Endothelial cell of umbilical vein (primary cell): Measurements from ENCODE around the gene TANGO2. TPM values are rescaled to one million over a fixed set of nuclear protein-coding genes. Genes with fewer than 3 reads are reported as not detected.

ENCODE experiments used
- BruUV-seq: library from RNA; stranded (reverse); fragments of 400-500 nt; replicated peaks from 2 replicates; lab custom pipeline; 2021; lab: Mats Ljungman, UMichigan
- CTCF ChIA-PET: fragments of 300-600, 350-600 bp; sonication (Branson Sonifier 250); formaldehyde crosslinking; loops from one replicate; lab custom pipeline; 2021; ENCODE audit warnings: antibody characterized with exemption, inconsistent platforms; lab: Charles Lee
- POLR2A ChIA-PET: fragments of 300-600, 350-600 bp; sonication (Branson Sonifier 250); formaldehyde crosslinking; loops from one replicate; lab custom pipeline; 2021; ENCODE audit warnings: antibody characterized with exemption, inconsistent platforms; lab: Charles Lee
- DNase-seq: peaks from one replicate; pipeline ENCODE4 v3.0.0-alpha.2; 2011; ENCODE audit warnings: low read depth, low spot score
- FAIRE-seq: peaks from 2 replicates; lab custom pipeline; 2011; peaks lifted over from hg19 to GRCh38; lab: Jason Lieb, UNC
- H2AFZ ChIP-seq: 2 replicates; pipeline ENCODE4 v1.6.0; 2012; ENCODE audit warnings: low read depth, low read length, control low read depth, inconsistent platforms
- H3K27ac ChIP-seq: 2 replicates; pipeline ENCODE4 v1.5.1; 2011; ENCODE audit warnings: low read depth, mild to moderate bottlenecking, control low read depth, low read length, moderate library complexity; ENCODE audit not compliant: insufficient read depth
- H3K27me3 ChIP-seq, 2 experiments: 2 replicates each; pipeline versions ENCODE4 v1.6.0 to v1.6.1; 2011; ENCODE audit warnings: low read length in 2 of 2, mixed read lengths in 1 of 2; ENCODE audit not compliant: control insufficient read depth in 2 of 2, insufficient read depth in 2 of 2
- H3K36me3 ChIP-seq, 2 experiments: 2 replicates in 1 of 2; 3 replicates in 1 of 2; pipeline ENCODE4 v1.5.1; 2011; ENCODE audit warnings: low read length in 2 of 2, mild to moderate bottlenecking in 1 of 2, moderate library complexity in 1 of 2; ENCODE audit not compliant: control insufficient read depth in 2 of 2, insufficient read depth in 2 of 2; ENCODE audit errors: extremely low read depth in 1 of 2
- H3K4me1 ChIP-seq: 3 replicates; pipeline ENCODE4 v1.5.1; 2011; ENCODE audit warnings: mild to moderate bottlenecking, low read length; ENCODE audit not compliant: control insufficient read depth, insufficient read depth; ENCODE audit errors: extremely low read depth
- H3K4me2 ChIP-seq: 2 replicates; pipeline ENCODE4 v1.6.1; 2011; ENCODE audit warnings: low read length, control low read depth, mixed read lengths; ENCODE audit not compliant: insufficient read depth
- H3K4me3 ChIP-seq, 3 experiments: fragments of 200-600 bp in 1 of 3; sonication (generic), shearing (Covaris generic) in 1 of 3; replicated peaks in 1 of 3; 2 replicates each; pipeline ENCODE4 v1.5.1; 2011 to 2016; ENCODE audit warnings: control low read depth in 3 of 3, low read length in 3 of 3, mild to moderate bottlenecking in 2 of 3, inconsistent platforms in 1 of 3, low read depth in 1 of 3, moderate library complexity in 1 of 3; ENCODE audit not compliant: insufficient read depth in 1 of 3
- H3K79me2 ChIP-seq: 2 replicates; pipeline ENCODE4 v1.6.0; 2012; ENCODE audit warnings: low read length, inconsistent platforms; ENCODE audit not compliant: control insufficient read depth, insufficient read depth
- H3K9ac ChIP-seq: replicated peaks from 2 replicates; pipeline ENCODE3; 2011; ENCODE audit warnings: low read length, control low read depth; ENCODE audit not compliant: insufficient read depth; ENCODE audit errors: extremely low read depth
- H3K9me1 ChIP-seq: replicated peaks from 3 replicates; pipeline ENCODE4 v1.6.0; 2011; ENCODE audit warnings: mild to moderate bottlenecking, low read length; ENCODE audit not compliant: control insufficient read depth, insufficient read depth; ENCODE audit errors: extremely low read depth
- H3K9me3 ChIP-seq: replicated peaks from 2 replicates; pipeline ENCODE4 v1.5.1; 2012; ENCODE audit warnings: low read length, inconsistent platforms; ENCODE audit not compliant: control insufficient read depth, insufficient read depth
- H4K20me1 ChIP-seq: replicated peaks from 2 replicates; pipeline ENCODE3; 2011; ENCODE audit warnings: mild to moderate bottlenecking, low read length; ENCODE audit not compliant: control insufficient read depth, insufficient read depth; ENCODE audit errors: extremely low read depth
- EZH2 ChIP-seq: IDR thresholded peaks from 2 replicates; pipeline ENCODE4 v1.6.1; 2012; ENCODE audit warnings: borderline replicate concordance, low read depth, mild to moderate bottlenecking, moderate library complexity, low read length, inconsistent platforms; ENCODE audit not compliant: severe bottlenecking
- FOS ChIP-seq: IDR thresholded peaks from 2 replicates; pipeline ENCODE4 v1.6.1; 2011; ENCODE audit warnings: mild to moderate bottlenecking, low read length, moderate library complexity, borderline replicate concordance; ENCODE audit not compliant: insufficient read depth
- GATA2 ChIP-seq: IDR thresholded peaks from 2 replicates; pipeline ENCODE4 v1.7.0; 2011; ENCODE audit warnings: low read depth, mild to moderate bottlenecking, moderate library complexity, mixed read lengths, low read length; ENCODE audit not compliant: insufficient read length, insufficient read depth
- JUN ChIP-seq: IDR thresholded peaks from 2 replicates; pipeline ENCODE4 v1.6.1; 2011; ENCODE audit warnings: borderline replicate concordance, low read depth; ENCODE audit not compliant: insufficient read length, insufficient read depth
- MYC ChIP-seq: IDR thresholded peaks from one replicate; pipeline ENCODE4 v1.6.1; 2011; ENCODE audit warnings: mild to moderate bottlenecking, low read depth, low read length
- POLR2A ChIP-seq: IDR thresholded peaks from 2 replicates; pipeline ENCODE4 v1.6.1; 2012; ENCODE audit warnings: low read depth, mild to moderate bottlenecking, control low read depth, low read length
- POLR2AphosphoS5 ChIP-seq: IDR thresholded peaks from 2 replicates; pipeline ENCODE4 v1.6.1; 2012; ENCODE audit warnings: low read depth, mild to moderate bottlenecking, control low read depth, low read length, moderate library complexity; ENCODE audit not compliant: insufficient read depth
- dilution Hi-C: fragments of 300-500 bp; cut with MboI; formaldehyde crosslinking; loops from one replicate; pipeline ENCODE4 v1.15.0; 2019; ENCODE audit warnings: low sequenced_read_pairs; ENCODE audit not compliant: extremely low pct_ligation_motif_present
- intact Hi-C: fragments of 100-400 bp; cut with micrococcal nuclease; formaldehyde crosslinking; loops from one replicate; pipeline ENCODE4 v1.10.0; 2022
- polyA plus RNA-seq, 4 experiments: library from polyadenylated mRNA; depleted of rRNA in 3 of 4; stranded (reverse) in 3 of 4; unstranded in 1 of 4; fragments of >200 nt; gene quantifications; 2 replicates each; pipeline versions ENCODE4 v1.2.1 to v1.2.3, GENCODE V29; 2011 to 2012; ENCODE audit warnings: missing spikeins in 1 of 4
- total RNA-seq: library from RNA; stranded (reverse); gene quantifications from 2 replicates; pipeline ENCODE4 v1.2.3, GENCODE V29; 2021
- TF ChIP-seq, protein P1 (sequence below): IDR thresholded peaks from 2 replicates; pipeline ENCODE4 v1.6.1; 2011; ENCODE audit not compliant: insufficient read depth, insufficient read length
- TF ChIP-seq, protein P2 (sequence below), 2 donors: IDR thresholded peaks; 1 replicate in 1 of 2; 2 replicates in 1 of 2; pipeline ENCODE4 v1.5.1; 2011; ENCODE audit warnings: low read length in 2 of 2, mild to moderate bottlenecking in 2 of 2, moderate library complexity in 2 of 2, control low read depth in 1 of 2, inconsistent platforms in 1 of 2, low read depth in 1 of 2; ENCODE audit not compliant: insufficient read depth in 1 of 2; ENCODE audit errors: extremely low read depth in 1 of 2

The TANGO2 gene
- total and polyA plus RNA-seq, 2 donors (not counting 3 experiments of a cell fraction or from before 2014, with no cell fraction given), result 40.0 to 49.3 TPM

DNA sequence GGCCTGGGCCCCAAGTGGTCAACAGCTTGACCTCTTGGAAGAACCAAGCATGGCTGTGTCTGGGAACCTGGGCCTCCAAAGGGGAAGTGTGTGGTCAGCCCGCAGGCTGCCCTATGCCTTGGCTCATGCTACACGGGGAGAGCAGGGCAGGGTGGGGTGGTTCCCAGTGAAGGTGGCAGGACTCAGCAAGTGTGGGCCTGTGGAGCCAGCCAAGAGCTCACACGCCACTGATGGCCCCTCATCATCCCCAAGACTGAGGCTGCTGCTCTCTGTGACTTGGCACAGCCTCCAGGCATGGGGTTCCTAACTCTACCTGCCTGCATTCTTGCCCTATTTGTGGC lies 43.2 kb downstream of the TANGO2 start:
- intact Hi-C loops (no loop called here), dilution Hi-C loops (no loop called here)
- H3K9me1 ChIP-seq, result no peaks in the 10 kb centered on the region
- H3K4me2 ChIP-seq, result no peak overlapping the region
- H3K79me2 ChIP-seq, result no peaks in the 10 kb centered on the region
- no peak for FAIRE-seq
- DNase-seq, result no peak
- H3K27me3 ChIP-seq, result no peaks in the 10 kb centered on the region
- H4K20me1 ChIP-seq, result no peaks in the 10 kb centered on the region
- CTCF ChIA-PET, result no interaction called here
- no peak overlapping the region for H3K9ac ChIP-seq
- H3K9me3 ChIP-seq, result no peaks in the 10 kb centered on the region
- no peak overlapping the region for H3K4me3 ChIP-seq
- peaks cover 2 to 15% of the 10 kb centered on the region in 2 experiments for H3K36me3 ChIP-seq
- no peak overlapping the region for H2AFZ ChIP-seq
- TF ChIP-seq, protein P1, sequence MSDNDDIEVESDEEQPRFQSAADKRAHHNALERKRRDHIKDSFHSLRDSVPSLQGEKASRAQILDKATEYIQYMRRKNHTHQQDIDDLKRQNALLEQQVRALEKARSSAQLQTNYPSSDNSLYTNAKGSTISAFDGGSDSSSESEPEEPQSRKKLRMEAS, result no peak
- no peak for TF ChIP-seq FOS
- POLR2A ChIA-PET, result no interaction called here
- H3K4me1 ChIP-seq, result peaks cover 12% of the 10 kb centered on the region
- no peak overlapping the region for H3K27ac ChIP-seq
- no TSS peak for BruUV-seq

DNA sequence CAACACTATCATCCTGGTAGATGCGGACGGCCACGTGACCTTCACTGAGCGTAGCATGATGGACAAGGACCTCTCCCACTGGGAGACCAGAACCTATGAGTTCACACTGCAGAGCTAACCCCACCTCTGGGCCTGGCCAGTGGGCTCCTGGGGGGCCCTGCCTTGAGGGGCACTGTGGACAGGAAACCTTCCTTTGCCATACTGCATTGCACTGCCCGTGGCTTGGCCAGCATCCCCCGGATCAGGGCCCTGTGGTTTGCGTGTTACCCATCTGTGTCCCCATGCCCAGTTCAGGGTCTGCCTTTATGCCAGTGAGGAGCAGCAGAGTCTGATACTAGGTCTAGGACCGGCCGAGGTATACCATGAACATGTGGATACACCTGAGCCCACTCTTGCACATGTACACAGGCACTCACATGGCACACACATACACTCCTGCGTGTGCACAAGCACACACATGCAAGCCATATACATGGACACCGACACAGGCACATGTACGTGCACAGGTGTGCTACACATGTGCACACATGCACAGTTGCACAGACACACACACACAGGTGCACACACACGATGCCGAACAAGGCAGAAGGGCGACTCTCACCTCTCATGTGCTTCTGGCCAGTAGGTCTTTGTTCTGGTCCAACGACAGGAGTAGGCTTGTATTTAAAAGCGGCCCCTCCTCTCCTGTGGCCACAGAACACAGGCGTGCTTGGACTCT lies 43.8 kb downstream of the TANGO2 start:
- H3K4me3 ChIP-seq, result no peak overlapping the region
- no peaks in the 10 kb centered on the region for H3K27me3 ChIP-seq
- H3K9ac ChIP-seq, result no peak overlapping the region
- FAIRE-seq (no peak), DNase-seq (no peak)
- no TSS peak for BruUV-seq
- intact Hi-C loops, result no loop called here
- no peak overlapping the region for H2AFZ ChIP-seq
- no peak for TF ChIP-seq EZH2
- TF ChIP-seq GATA2, result no peak
- no peak for TF ChIP-seq JUN
- TF ChIP-seq POLR2A, result no peak
- TF ChIP-seq MYC, result no peak
- TF ChIP-seq POLR2AphosphoS5, result no peak
- TF ChIP-seq, protein P1, result no peak
- TF ChIP-seq, protein P2, sequence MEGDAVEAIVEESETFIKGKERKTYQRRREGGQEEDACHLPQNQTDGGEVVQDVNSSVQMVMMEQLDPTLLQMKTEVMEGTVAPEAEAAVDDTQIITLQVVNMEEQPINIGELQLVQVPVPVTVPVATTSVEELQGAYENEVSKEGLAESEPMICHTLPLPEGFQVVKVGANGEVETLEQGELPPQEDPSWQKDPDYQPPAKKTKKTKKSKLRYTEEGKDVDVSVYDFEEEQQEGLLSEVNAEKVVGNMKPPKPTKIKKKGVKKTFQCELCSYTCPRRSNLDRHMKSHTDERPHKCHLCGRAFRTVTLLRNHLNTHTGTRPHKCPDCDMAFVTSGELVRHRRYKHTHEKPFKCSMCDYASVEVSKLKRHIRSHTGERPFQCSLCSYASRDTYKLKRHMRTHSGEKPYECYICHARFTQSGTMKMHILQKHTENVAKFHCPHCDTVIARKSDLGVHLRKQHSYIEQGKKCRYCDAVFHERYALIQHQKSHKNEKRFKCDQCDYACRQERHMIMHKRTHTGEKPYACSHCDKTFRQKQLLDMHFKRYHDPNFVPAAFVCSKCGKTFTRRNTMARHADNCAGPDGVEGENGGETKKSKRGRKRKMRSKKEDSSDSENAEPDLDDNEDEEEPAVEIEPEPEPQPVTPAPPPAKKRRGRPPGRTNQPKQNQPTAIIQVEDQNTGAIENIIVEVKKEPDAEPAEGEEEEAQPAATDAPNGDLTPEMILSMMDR (IDR thresholded peaks at IDR 0.05; ENCODE audit: extremely low read depth in 1 of 2, insufficient read depth in 1 of 2, low read depth in 1 of 2, low read length in 2 of 2), result no peak
- no peak for TF ChIP-seq FOS
- ChIA-PET CTCF (no interaction called here), POLR2A (no interaction called here)
- H4K20me1 ChIP-seq, result no peaks in the 10 kb centered on the region
- H3K4me2 ChIP-seq, result no peak overlapping the region
- H3K27ac ChIP-seq, result no peak overlapping the region
- no peaks in the 10 kb centered on the region for H3K79me2 ChIP-seq
- no peaks in the 10 kb centered on the region for H3K9me1 ChIP-seq
- H3K4me1 ChIP-seq, result peaks cover 12% of the 10 kb centered on the region
- H3K36me3 ChIP-seq, result peaks cover 2 to 15% of the 10 kb centered on the region in 2 experiments
- dilution Hi-C loops, result no loop called here
- H3K9me3 ChIP-seq, result no peaks in the 10 kb centered on the region
